Muscle layer of colon (tissue), 2 donors: ENCODE measurements around the gene GLRX3.

ENCODE experiments used
- H3K27ac ChIP-seq: one replicate; pipeline ENCODE4 v1.7.0; 2013; ENCODE audit warnings: low read depth, mild to moderate bottlenecking, low read length, moderate library complexity
- H3K27me3 ChIP-seq, 2 donors: one replicate each; pipeline ENCODE4 v1.7.0; 2013; ENCODE audit warnings: low read length in 2 of 2, mild to moderate bottlenecking in 2 of 2; ENCODE audit not compliant: insufficient read depth in 2 of 2, control insufficient read depth in 1 of 2
- H3K36me3 ChIP-seq: one replicate; pipeline ENCODE4 v1.7.0; 2013; ENCODE audit warnings: mild to moderate bottlenecking, low read length; ENCODE audit not compliant: insufficient read depth
- H3K4me1 ChIP-seq: one replicate; pipeline ENCODE4 v1.7.0; 2013; ENCODE audit warnings: mild to moderate bottlenecking, low read length; ENCODE audit not compliant: insufficient read depth
- H3K4me3 ChIP-seq, 2 donors: one replicate each; pipeline ENCODE4 v1.7.0; 2013; ENCODE audit warnings: low read length in 2 of 2, low read depth in 1 of 2, mild to moderate bottlenecking in 1 of 2, moderate library complexity in 1 of 2
- H3K9ac ChIP-seq: one replicate; pipeline ENCODE4 v1.7.0; 2013; ENCODE audit warnings: low read length
- H3K9me3 ChIP-seq: one replicate; pipeline ENCODE4 v1.7.0; 2013; ENCODE audit warnings: mild to moderate bottlenecking, low read length
- donor health status: abdominal sarcoma.
- donor health status: Adenocarcinoma of cecum.

The GLRX3 gene

GRCh38 chr10:130174328-130174727, 38.1 kb downstream of the GLRX3 start:
- Histone ChIP-seq H3K27ac (no peak overlapping the region), H3K27me3 (no peaks in the 10 kb centered on the region), H3K9me3 (no peaks in the 10 kb centered on the region), H3K4me3 (no peak overlapping the region), H3K4me1 (no peaks in the 10 kb centered on the region), H3K36me3 (peaks cover 23% of the 10 kb centered on the region), H3K9ac (no peak overlapping the region)

- H3K27me3 ChIP-seq, result no peaks in the 10 kb centered on the region
- no peak overlapping the region for H3K9ac ChIP-seq
- H3K4me3 ChIP-seq, result no peak overlapping the region
- peaks cover 21% of the 10 kb centered on the region for H3K36me3 ChIP-seq
- no peaks in the 10 kb centered on the region for H3K4me1 ChIP-seq
- no peak overlapping the region for H3K27ac ChIP-seq
- H3K9me3 ChIP-seq, result no peaks in the 10 kb centered on the region
These were observed 38.9 kb downstream of the GLRX3 start for GRCh38 chr10:130175074-130175473.

- Histone ChIP-seq H3K27ac (peak overlapping the region; percentile 25), H3K9ac (no peak overlapping the region), H3K4me1 (no peaks in the 10 kb centered on the region), H3K4me3 (no peak overlapping the region), H3K9me3 (no peaks in the 10 kb centered on the region), H3K36me3 (peaks cover 35% of the 10 kb centered on the region), H3K27me3 (no peaks in the 10 kb centered on the region)
These were observed 41.1 kb downstream of the GLRX3 start for GRCh38 chr10:130177250-130177649.

- no peaks in the 10 kb centered on the region for H3K9me3 ChIP-seq
- no peak overlapping the region for H3K4me3 ChIP-seq
- no peak overlapping the region for H3K9ac ChIP-seq
- no peaks in the 10 kb centered on the region for H3K27me3 ChIP-seq
- peaks cover 55% of the 10 kb centered on the region for H3K36me3 ChIP-seq
- no peaks in the 10 kb centered on the region for H3K4me1 ChIP-seq
- no peak overlapping the region for H3K27ac ChIP-seq
These were observed 43.4 kb downstream of the GLRX3 start for GRCh38 chr10:130179640-130180039.

- H3K9ac ChIP-seq, result no peak overlapping the region
- no peaks in the 10 kb centered on the region for H3K9me3 ChIP-seq
- H3K4me1 ChIP-seq, result no peaks in the 10 kb centered on the region
- no peak overlapping the region for H3K27ac ChIP-seq
- H3K27me3 ChIP-seq, result no peaks in the 10 kb centered on the region
- no peak overlapping the region for H3K4me3 ChIP-seq
- peaks cover 55% of the 10 kb centered on the region for H3K36me3 ChIP-seq
These were observed 44.2 kb downstream of the GLRX3 start for GRCh38 chr10:130180416-130180815.

GRCh38 chr10:130181858-130182257, 45.7 kb downstream of the GLRX3 start:
- Histone ChIP-seq H3K36me3 (peaks cover 51% of the 10 kb centered on the region), H3K4me3 (no peak overlapping the region), H3K27me3 (no peaks in the 10 kb centered on the region), H3K9me3 (no peaks in the 10 kb centered on the region), H3K9ac (no peak overlapping the region), H3K27ac (no peak overlapping the region), H3K4me1 (no peaks in the 10 kb centered on the region)

GRCh38 chr10:130185591-130185990, 49.4 kb downstream of the GLRX3 start:
- Histone ChIP-seq H3K9ac (no peak overlapping the region), H3K36me3 (peaks cover 43% of the 10 kb centered on the region)

GRCh38 chr10:130188195-130189175, 52.3 kb downstream of the GLRX3 start:
- Histone ChIP-seq H3K27me3 (peaks cover 0 to 6% of the 10 kb centered on the region in 2 donors), H3K4me1 (no peaks in the 10 kb centered on the region), H3K4me3 (no peak overlapping the region), H3K27ac (no peak overlapping the region), H3K9ac (no peak overlapping the region), H3K36me3 (peaks cover 18% of the 10 kb centered on the region), H3K9me3 (no peaks in the 10 kb centered on the region)

More at GRCh38 chr10:130185591-130185990, 49.4 kb downstream of the GLRX3 start:
- peaks cover 0 to 2% of the 10 kb centered on the region in 2 donors for H3K27me3 ChIP-seq
- H3K27ac ChIP-seq, result no peak overlapping the region
- no peaks in the 10 kb centered on the region for H3K4me1 ChIP-seq
- no peaks in the 10 kb centered on the region for H3K9me3 ChIP-seq
- H3K4me3 ChIP-seq, result no peak overlapping the region

GRCh38 chr10:130189608-130190054, 53.4 kb downstream of the GLRX3 start:
- H3K9ac ChIP-seq, result no peak overlapping the region
- no peak overlapping the region for H3K4me3 ChIP-seq
- H3K27me3 ChIP-seq, result peaks cover 0 to 6% of the 10 kb centered on the region in 2 donors
- no peak overlapping the region for H3K27ac ChIP-seq
- no peaks in the 10 kb centered on the region for H3K4me1 ChIP-seq
- H3K9me3 ChIP-seq, result no peaks in the 10 kb centered on the region
- peaks cover 7% of the 10 kb centered on the region for H3K36me3 ChIP-seq

- H3K27me3 ChIP-seq, result peaks cover 0 to 6% of the 10 kb centered on the region in 2 donors
- H3K4me3 ChIP-seq, result peak overlapping the region; percentile 43 to 56
- H3K36me3 ChIP-seq, result peaks cover 2% of the 10 kb centered on the region
- H3K4me1 ChIP-seq, result no peaks in the 10 kb centered on the region
- no peak overlapping the region for H3K27ac ChIP-seq
- no peaks in the 10 kb centered on the region for H3K9me3 ChIP-seq
- no peak overlapping the region for H3K9ac ChIP-seq
These were observed 54.0 kb downstream of the GLRX3 start for GRCh38 chr10:130190055-130190736.

- no peaks in the 10 kb centered on the region for H3K4me1 ChIP-seq
- H3K9me3 ChIP-seq, result no peaks in the 10 kb centered on the region
- no peak overlapping the region for H3K27ac ChIP-seq
- no peak overlapping the region for H3K9ac ChIP-seq
- H3K4me3 ChIP-seq, result peak overlapping the region; percentile 43 to 56
- peaks cover 0 to 6% of the 10 kb centered on the region in 2 donors for H3K27me3 ChIP-seq
- no peaks in the 10 kb centered on the region for H3K36me3 ChIP-seq
These were observed 54.5 kb downstream of the GLRX3 start for GRCh38 chr10:130190737-130191115.
